HK-2 (cell line): Measurements from ENCODE around the gene UBE2S.
"Not testable (repeated sequence)": the region's sequence is repeated elsewhere in the genome, so short reads cannot be mapped to it uniquely, and the experiment has no call there.

Experiments used
- DNase-seq: peaks from one replicate; pipeline ENCODE4 v3.0.0-alpha.2; 2018; ENCODE audit not compliant: unreplicated experiment

The UBE2S gene

DNA sequence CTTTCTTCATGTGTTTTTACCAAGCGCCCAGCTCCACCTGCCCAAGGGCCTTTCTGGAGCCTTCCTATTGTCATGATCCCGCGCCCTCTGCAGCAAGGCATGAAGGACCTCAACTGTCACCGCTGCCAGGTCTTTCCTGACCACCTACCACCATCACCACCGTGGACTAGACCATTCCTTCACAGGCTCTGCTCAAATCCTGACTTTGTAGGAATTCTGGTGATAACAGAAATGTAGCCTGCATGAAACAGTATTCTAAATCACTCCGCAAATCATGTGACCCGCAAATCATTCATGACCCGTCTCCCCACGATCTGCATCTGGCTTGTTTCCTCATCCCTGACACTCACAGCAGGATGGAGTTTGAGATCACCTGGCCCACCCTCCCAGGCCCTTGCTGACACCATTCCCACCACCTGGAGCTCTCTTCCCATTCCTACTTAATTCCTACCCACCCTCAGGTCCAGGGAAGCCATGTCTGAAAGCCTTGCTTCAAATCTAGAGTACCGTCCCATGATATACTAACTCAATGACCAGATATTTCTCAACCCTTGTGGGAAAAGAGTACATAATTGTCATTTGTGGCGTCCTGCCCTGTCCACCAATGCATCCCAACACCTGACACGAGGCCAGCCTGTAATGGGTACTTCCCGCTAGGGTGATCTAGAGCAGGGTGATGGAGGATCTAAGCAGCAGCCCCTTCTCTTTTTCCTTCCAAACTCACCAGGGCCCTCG, 1.3 kb downstream of the UBE2S start:
- no peak for DNase-seq

DNA sequence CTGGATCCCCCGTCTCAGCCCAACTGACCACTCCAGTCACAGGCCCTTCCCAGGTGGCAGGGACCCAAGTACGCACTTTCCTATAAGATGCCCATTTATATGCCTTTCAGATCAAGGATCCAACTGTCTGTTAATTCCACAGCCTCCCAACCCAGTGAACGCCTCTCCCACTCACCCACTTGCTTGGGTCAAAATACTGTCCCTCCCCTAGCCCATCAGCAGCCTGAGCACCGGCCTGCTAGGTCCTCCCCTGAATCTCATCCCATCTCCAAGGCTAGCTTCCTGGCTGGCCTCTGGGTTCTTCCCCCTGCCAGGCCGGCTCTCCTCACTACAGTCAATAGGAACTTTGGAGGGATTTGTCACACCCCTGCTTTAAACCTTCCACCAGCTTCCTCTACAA, 1.9 kb downstream of the UBE2S start:
- no peak for DNase-seq

DNA sequence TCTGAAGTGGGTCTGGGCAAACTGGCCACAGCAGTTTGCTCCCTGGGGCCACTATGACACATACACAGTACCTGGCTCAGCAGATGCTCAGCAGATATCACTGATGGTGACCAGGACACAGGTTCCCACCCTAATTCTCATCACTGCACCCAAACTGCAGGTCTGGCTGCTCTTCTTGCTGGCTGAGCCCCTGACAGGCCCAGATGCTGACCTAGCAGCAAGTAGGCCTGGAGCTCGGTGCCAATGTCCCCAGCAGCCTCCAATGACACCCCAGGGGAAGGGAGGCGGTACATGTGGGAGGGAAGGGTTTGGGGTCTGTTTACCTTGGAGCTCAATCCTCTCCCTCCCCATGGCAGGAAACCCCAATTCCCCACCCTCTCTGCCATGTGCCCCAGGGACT, 5.1 kb downstream of the UBE2S start:
- no peak for DNase-seq

DNA sequence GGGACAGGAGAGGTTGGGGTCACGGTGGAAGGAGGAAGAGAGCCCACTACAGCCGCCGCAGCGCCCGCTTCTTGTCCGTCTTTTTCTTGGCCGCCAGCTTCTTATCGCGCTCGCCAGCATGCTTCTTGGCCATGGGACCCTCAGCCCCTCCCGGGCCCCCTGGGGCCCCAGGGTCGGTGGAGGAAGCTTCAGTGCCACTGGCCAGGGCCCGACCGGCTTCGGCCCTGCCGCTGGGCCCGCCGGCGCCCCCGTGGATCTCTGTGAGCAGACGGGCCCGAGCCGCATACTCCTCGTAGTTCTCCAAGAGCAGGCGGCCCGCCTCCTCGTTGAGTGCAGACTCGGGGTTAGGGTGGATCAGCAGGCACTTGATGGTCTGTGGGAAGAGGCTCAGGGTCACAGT, 6.2 kb downstream of the UBE2S start:
- DNase-seq, result not testable (repeated sequence)

DNA sequence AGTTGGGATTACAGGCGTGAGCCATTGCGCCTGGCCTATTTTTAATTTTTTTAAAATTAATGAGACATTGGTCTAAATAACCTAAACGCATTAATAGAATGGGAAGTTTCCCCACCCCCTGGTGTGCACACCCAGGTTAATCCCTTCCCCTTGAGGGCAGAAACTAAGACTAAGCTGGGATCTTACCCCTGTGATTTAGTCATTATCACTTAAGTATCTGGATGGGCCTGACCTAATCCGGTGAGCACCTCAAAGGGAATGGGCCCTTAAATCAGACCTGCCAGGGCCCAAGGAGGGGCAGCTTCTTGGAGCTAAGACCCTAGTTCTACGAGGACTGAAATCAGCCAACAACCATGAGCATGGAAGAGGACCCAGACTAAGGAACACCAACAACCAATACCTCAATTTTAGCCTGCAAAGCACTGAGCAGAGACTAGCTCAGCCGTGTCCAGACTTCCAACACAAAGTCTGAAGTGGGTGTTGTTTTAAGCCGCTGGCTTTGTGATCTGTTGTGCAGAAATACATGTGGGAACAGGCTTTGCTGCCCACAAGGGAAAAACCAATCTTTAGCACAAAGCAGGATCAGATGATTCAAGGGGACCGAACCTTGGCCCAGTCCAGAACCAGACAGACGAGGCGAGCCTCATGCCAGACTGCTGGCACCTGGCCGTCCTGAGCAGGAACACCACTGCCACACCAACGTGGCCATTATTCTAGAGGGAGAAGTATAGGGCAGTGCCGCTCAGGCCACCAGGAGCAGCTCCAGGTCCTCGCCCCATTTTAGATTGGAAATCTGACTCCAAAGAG, 7.1 kb downstream of the UBE2S start:
- DNase-seq, result no peak

DNA sequence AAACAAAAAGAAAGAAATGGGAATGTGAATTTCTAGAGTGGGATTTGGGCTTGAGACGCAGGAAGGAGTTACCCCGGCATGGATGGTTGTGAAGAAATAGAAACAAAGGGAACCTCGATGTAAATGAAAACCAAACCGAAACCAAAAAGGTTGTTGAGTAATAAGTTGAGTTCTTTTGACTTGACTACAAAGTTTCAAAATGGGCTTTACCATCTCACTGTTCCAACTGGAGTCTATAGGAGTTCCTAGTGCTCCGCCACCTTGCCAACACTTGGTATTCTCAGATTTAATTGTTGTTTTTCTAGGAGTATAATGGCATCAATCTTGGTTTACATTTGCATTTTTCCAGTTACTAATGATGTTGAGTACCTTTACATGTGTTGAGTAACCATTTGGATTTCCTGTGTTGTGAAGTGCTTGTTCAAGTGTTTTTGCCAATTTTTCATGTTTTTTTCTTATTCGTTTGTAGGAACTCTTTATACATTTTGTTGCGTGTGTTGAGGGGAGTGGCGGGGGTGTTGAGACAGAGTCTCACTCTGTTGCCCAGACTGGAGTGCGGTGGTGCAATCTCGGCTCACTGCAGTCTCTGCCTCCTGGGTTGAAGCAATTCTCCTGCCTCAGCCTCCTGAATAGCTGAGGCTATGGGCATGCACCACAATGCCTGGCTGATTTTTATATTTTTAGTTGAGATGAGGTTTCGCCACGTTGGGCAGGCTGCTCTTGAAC, 9.2 kb downstream of the UBE2S start:
- DNase-seq, result no peak

DNA sequence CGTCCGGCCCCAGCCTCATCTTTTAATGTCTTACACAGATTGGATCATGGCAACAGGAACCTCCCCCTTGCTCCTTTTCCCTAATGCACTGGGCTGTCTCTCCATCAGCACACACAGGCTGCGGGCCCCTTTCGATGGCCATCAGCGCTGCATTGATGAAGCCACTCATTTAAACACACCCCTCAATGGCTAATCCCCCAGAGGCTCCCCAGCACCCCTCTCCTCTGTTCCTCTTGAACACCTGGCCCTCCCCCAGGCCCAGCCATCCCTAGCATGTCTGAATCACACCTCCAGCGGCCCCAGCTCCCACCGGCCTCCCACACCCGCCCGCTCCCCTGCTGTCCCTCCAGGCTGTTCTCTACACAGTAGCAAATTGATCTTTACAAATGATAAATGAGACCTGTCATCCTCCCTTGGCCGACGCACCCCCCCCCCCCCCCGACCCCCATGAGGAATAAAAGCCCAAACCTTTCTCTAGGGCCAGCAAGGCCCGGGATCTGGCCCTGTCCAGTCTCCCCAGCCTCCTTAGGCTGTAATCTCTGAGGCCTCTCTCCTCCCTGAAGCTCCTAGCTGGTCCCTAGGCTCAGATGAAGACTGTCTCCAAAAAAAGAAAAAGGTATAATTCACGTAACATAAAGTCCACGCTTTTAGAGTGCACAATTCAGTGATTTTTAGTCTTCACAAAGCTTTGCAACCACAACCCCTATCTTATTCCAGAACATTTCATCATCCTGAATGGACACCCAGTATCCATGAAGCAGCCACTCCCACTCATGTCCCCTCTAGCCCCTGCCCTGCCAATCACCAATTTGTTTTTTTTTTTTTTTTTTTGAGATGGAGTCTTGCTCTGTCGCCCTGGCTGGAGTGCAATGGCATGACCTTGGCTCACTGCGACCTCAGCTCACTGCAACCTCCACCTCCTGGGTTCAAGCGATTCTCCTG, 14.5 kb downstream of the UBE2S start:
- DNase-seq, result no peak

DNA sequence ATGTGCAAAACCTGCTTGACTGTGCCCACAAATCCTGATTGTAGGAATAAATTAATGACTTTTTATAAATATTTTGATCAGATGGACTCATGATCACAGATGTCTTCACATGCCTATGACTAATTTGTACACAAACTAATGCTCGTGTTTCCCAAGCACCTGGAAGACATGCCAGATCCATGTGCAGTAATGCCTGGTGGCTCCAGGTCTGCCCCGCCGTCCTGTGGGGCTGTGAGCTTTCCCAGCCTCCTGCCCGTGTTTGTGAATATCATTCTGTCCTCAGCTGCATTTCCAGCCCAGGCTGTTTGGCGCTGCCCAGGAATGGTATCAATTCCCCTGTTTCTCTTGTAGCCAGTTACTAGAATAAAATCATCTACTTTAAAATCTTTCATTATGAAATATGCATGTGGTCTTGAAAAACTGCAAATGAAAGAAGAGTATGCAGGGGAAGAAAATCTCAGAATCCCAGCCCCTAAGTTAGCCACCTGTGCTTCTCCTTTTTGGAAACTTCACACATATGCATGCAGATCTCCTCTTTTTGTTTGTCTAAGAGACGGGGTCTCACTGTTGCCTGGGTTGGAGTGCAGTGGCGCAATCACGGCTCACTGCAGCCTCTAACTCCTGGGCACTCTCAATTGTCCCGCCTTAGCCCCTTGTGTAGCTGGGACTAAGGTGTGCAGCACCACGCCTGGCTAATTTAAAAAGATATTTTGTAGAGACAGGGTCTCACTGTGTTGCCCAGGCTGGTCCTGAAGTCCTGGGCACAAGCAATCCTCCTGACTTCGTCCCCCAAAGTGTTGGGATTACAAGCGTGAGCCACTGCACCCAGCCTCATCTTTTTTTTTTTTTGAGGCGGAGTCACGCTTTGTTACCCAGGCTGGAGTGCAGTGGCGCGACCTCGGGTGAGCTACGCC, 15.6 kb downstream of the UBE2S start:
- no peak for DNase-seq

DNA sequence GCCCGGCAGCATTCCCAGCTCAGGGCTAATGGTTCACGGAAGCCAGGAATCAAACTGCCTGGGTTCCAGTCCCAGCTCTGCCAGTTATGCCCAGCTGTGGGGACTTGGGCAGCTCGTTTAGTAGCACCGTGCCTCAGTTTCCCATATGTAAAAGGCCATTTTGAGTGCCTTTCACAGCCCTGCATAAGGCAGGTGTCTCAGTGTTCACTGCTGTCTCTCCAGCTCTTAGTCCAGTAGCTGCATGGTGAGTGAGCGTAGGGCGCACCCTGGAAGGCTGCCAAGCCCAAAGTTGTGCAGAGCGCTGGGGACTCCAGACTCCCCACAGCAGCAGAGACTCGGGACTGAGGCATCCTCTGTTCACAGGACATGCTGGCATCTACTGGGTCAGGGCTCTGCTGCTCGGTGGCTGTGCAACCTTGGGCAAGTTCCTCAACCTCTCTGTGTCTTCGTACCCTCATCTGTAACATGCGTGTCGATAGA, 16.4 kb downstream of the UBE2S start:
- DNase-seq, result no peak

DNA sequence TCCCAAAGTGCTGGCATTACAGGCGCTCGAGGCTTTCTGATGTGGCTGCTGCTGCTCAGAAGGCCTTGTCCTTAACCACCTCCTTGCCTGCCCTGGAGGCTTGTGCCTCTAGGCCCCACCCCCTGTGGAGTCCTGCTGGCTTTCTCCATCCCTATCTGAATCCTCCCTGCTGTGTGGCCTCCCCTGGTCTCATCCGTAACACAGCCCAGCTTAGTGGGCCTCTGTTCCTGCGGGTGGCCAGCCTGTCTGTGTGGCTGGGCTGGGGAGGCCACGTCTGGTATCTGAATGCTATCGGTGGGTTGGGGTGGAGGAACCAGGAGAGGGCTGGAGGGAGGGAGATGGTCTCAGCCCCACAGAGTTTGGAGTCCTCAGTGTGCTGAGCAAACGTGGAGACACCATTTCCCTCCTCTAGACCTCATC, 17.1 kb downstream of the UBE2S start:
- DNase-seq, result no peak

DNA sequence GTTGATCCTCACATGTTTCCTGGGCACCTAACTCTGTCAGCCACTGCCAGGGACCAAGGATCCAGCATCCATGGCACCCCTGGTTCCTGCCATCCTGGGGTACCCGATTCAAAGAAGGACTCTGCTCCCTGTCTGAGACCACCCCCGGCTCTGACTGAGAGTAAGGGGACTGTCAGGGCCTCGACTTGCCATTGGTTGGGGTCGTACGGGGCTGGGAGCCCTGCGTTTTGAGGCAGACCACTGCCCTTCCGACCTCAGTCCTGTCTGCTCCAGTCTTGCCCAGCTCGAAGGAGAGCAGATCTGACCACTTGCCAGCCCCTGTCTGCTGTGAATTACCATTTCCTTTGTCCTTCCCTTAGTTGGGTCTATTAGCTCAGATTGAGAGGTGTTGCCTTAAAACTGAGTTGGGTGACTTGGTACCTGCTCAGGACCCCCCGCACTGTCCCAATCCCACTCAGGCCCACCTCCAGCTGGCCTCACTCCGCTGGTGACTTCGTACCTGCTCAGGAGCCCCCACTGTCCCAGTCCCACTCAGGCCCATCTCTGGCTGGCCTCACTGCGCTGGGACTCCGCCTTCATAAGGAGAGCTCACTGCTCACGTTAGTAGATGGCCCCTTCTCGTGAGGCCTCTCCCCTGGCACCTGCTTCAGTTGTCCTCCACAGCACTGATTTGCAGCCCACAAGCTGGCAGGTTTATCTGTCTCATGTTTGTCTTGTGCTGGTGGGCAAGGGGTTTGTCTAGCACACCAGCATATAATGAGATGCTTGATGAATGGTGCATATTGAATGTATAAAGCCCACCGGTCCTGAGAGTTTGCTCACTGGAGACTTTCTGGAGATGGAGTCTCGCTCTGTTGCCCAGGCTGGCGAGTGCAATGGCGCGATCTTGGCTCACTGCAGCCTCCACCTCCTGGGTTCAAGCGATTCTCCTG, 17.9 kb downstream of the UBE2S start:
- DNase-seq, result no peak

DNA sequence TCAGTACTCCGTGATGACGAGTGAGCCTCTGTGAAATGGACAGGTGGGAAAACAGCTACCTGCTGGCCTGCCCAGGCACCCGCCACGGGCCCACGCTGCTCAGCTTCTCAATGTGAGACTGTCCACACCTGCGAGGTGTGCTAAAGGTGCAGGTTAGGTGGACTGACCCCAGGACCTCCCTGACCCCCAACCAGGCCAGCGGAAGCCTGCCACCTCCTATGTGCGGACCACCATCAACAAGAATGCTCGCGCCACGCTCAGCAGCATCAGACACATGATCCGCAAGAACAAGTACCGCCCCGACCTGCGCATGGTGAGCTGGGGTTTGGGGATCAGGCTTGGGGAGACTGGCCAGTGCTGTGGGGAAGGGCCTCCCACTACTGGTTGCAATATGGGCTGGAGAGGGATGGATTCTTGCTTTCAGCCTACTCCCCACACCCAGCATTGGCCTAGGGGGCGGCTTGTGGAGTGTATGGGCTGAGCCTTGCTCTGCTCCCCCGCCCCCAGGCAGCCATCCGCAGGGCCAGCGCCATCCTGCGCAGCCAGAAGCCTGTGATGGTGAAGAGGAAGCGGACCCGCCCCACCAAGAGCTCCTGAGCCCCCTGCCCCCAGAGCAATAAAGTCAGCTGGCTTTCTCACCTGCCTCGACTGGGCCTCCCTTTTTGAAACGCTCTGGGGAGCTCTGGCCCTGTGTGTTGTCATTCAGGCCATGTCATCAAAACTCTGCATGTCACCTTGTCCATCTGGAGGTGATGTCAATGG, 19.7 kb downstream of the UBE2S start:
- DNase-seq, result no peak

DNA sequence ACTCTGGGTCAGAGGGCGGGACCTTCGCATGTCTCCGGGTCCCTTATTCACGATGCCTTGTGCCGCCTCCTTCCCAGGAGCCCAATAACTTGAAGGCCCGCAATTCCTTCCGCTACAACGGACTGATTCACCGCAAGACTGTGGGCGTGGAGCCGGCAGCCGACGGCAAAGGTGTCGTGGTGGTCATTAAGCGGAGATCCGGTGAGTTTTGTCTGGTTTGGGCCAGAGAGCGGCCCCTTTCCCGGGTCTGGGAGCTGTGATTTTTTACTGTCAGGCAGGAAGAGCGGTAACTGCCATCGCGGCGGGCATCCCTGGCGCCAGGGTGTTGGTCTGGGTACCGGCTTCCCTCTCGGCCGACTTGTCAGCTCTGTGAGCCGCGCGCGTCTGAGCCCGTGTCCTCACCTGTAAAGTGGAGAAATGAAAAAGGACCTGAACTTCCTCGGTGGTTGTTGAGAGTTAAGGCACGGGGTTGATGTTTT, 21.1 kb downstream of the UBE2S start:
- DNase-seq, result peak; percentile 74

DNA sequence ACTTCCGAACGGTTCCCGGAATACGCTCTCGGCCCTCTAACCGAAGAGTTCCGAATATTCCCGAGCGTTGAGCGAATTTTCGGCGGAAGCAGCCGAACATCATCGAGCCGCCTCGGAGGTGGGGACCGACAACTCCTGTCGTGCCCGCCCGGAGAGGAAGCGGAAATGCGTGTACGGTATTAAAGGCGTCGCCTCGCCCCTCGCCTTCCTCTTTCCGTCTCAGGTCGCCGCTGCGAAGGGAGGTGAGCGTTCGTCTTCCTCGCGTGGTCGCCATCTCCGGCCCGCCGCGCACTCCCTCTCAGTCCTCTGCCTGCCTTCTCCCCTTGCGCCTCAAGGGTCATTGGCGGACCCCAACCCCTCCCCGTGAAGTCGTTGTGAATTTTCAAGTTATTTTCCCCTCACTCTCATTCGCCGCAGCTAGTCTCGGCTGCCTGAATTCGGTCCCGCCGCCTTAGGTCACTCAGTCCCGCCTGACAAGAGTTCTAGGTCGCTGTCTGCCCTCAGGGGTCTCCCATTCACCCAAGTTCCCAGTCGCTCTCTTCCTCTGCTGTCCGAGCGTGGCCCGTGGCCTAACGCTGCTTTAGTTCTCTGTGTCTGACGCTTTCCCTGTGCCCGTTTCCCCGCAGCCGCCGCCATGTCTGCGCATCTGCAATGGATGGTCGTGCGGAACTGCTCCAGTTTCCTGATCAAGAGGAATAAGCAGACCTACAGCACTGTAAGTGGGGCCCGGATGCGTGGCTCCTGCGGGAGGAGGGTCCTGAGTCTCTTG, 21.7 kb downstream of the UBE2S start, which contains the start of gene RPL28:
Gene RPL28 (plus strand): TSS at position 209 of the 769 bp plus-strand sequence. CDS start 426 bp downstream, at position 635.
- DNase-seq, result peak; percentile 100

DNA sequence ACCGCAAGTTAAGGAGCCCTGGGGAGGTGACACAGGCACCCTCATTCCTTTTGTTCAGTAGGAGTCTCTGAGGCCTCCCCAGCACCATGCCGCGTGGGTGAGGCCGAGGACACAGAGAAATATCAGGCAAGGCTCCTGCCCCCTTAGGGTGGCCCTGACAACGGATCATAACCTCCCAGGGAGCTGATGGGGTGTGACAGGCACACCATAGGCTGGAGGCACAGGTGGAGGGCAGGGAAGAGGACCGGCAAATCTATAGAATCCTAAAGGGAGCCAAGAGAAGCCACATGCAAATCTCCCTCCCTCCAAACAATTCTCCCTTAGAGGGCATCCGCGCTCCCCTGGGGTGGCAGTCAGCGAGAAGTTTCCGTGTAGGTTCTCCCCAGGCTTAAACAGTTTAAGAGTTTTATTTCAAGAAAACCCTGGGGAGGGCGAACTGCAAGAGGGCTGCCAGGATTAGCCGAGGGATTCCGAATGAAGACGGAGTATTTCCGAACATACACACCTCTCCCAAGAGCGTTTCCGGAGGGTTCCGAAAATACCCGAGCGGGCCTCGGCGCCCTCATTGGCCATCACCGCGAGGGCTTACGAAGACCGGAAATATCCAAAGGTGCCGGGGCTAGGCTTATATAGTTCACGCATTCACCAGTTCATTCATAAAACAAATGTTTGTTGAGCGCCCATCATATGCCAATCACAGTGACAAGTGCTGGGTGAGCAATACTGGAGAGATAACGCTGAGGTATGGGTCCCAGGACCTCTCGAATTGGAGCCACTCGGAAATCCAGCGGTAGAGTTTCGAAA, 22.5 kb downstream of the UBE2S start:
- DNase-seq, result peak; percentile 97

DNA sequence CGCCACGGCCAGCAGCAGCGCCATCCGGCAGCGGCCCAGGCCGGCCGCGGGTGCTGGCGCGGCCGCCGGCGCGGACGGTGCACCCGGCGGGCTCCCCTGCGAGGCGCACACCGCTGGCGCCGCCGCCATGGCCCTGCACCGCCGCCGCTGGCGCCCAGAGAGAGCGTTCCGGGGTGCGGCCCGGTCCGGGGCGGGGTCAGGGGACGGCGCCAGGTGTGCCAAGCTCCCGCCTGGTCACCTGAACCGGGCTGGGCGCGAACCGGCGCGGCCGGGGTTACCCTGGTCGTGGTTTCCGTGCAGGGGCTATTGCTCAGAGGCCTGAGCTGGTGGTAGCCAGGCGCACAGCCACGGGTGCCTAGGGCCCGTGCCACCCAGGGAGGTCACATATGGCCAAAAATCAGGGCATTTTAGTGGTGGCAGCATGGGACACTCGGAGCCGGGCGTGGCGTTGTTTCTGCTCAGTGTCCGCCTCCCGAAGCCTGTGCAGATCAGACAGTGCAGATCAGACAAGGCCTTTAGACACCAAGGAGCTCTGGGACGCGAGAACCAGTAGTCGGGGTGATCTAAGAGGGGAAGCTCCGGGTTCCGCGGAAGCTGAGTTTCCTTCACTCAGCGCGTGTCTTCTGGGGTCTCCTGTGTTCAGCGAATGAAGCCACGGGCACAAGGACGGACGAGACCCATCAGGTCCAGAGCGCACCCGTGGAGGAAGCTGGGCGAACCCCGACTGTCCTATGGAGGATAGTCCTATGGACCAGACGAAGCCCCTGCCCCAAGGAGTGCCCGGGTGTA, 23.3 kb downstream of the UBE2S start, which contains the start of gene TMEM238:
Gene TMEM238 (minus strand): TSS at position 162 of the 789 bp plus-strand sequence. CDS start 33 bp downstream, at position 129.
- DNase-seq, result peak; percentile 58
